Anterior cingulate cortex (tissue), 58 donors: Measurements from ENCODE around the gene PPP2R3B.
"Not testable (repeated sequence)": the region's sequence is repeated elsewhere in the genome, so short reads cannot be mapped to it uniquely, and the experiment has no call there.

Experiments used
- DNase-seq, 58 donors: peaks; one replicate each; lab custom pipeline; 2025; lab: John Stamatoyannopoulos, UW

PPP2R3B gene

DNA sequence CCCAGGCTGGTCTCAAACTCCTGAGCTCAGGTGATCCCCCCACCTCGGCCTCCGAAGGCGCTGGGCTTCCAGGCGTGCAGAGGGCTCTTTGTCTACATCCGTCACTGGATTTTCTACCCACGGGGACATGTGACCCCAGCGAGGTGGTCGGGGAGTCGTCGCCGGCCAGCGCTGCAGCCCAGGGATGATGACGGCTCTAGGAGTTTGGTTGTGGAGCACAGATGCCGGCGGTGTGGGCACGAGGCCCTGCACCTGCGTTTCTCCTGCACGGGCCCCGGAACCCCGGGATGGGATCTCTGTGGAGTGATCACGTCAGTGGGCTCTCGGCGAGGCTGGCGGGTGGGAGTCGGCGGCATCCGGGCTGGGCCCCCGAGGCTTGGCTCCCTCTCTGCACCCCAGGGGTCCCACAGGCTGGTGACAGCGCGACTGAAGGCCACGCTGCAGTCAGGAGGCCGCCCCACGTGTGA lies 59.0 kb downstream of the PPP2R3B start:
- no peak for DNase-seq

GRCh38 chrX:324664-325063 lies 62.0 kb downstream of the PPP2R3B start:
- DNase-seq: not testable (repeated sequence)

GRCh38 chrX:323721-324628 lies 62.7 kb downstream of the PPP2R3B start:
- DNase-seq: no peak

GRCh38 chrX:320126-320783 lies 66.5 kb downstream of the PPP2R3B start:
- no peak for DNase-seq

GRCh38 chrX:319579-320125 lies 67.1 kb downstream of the PPP2R3B start:
- no peak for DNase-seq

DNA sequence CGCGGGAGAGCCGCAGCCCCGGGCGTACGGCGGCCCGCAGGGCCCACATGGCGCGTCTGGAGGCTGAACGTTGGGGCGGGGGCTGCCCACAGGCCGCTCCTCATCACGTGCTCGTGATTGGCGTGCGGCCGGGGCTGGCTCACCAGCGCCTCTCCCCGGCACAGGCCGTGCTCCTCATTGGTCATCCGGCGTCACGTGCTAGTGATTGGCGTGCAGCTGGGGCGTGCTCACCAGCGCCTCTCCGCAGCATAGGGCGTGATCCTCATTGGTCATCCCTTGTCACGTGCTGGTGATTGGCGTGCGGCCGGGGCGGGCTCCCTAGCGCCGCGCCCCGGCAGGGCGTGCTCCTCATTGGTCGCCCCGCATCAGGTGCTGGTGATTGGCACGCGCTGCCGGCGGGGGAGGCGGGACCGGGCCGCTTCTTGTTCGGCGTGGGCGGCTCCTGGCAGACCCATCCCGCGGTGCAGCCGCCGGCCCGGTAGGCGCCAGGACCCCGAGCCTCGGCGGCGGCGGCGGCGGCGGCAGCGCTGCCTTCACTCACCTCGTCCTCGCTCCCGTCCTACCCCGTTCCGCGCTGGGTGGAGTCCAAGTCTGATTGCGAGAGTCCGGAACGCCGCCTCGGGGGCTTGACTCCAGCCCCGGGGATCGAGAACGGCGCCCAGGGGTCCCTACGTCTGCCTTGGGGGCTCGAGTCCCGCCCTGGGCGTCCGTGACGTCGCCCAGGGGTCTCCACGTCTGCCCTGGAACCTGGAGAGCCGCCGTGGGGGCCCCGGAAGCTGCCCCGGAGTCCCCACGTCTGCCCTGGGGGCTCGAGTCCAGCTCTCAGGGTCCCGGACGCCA lies 67.7 kb downstream of the PPP2R3B start, which contains the start of gene GTPBP6:
TSS of gene GTPBP6 (minus strand) at position 58 of the 840 bp plus-strand sequence. CDS start at position 49, 9 bp downstream.
- no peak for DNase-seq

GRCh38 chrX:318068-318738 lies 68.5 kb downstream of the PPP2R3B start:
- DNase-seq: no peak

- no peak for DNase-seq
These were observed 69.2 kb downstream of the PPP2R3B start for GRCh38 chrX:317424-318067.

DNA sequence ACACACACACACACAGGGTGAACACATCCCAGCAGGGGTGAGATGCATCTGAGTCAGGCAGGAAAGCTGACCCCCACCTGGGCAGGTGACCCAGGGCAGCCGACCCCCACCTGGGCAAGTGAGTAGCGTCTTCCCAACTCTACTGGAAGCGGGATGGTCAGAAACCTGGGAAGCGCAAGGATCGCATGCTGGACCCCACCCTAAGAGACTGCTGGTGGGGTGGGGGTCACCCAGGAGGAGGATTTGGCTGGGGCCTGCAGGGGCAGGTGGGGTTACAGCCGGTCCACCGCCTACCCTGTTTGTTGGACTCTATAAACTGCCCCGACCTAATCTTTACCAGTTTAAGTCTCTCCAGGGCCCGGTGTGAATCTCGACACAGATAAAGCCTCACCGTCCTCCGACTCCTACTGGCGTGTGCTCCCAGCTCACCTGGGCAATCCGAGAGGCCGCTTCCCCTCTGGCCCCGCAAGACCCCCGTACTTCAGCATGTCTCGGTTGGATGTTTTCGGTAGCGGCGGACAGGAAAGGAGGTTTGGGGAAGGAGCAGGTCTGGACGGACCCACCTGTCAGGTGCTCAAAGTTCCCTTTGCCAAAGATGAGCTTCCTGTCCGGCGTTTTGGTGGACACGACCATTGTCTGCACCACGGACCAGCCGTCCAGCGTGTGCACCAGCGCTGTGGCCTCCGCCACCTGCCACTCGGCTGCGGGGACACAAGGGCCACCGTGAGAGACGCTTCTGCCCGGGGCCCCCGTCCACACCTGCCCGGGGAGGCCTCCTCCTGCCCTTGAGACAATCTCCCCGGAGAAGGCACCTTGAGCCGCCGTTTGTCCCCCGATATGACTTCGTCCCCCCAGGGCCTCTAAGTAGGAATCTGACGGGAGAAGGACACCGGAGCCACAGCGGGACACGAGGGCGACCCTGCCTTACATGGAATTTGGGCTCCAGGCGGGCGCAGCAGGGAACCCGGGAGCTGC lies 70.1 kb downstream of the PPP2R3B start:
- no peak for DNase-seq

GRCh38 chrX:314781-315595 lies 71.7 kb downstream of the PPP2R3B start:
- no peak for DNase-seq

GRCh38 chrX:314049-314448 lies 72.7 kb downstream of the PPP2R3B start:
- DNase-seq: no peak

DNA sequence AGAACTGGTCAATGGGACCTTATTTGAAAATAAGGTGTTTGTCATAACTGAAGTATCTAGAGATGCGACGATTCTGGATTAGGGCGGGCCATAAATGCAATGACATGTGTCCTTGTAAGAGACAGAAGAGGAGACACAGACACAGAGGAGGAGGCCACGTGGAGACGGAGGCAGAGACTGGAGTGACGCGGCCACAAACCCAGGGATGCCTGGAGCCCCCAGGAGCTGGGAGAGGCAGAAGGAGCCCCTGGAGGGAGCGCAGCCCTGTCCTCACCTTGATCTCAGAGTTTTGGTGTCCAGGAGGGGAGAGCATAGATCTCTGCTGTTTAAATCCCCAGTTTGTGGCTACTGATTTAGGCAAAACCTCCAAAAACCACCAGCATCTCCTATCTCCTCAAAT lies 73.2 kb downstream of the PPP2R3B start:
- no peak for DNase-seq

- no peak for DNase-seq
These were observed 73.9 kb downstream of the PPP2R3B start for GRCh38 chrX:312621-313331.

- DNase-seq: no peak
These were observed 75.3 kb downstream of the PPP2R3B start for GRCh38 chrX:311156-312129.

GRCh38 chrX:310621-311155 lies 76.0 kb downstream of the PPP2R3B start:
- no peak for DNase-seq
